RWPE2 (cell line): ENCODE measurements around the gene TXLNA.
A peak's percentile ranks its signal among the peaks of the same experiment; 100 is the strongest.

ENCODE experiments used
- ATAC-seq: fragments of 200-7000 bp; cut with Tn5 transposase; 3 replicates; pipeline ENCODE4 v1.9.1; 2021; ENCODE audit warnings: low read depth
- DNase-seq: peaks from one replicate; pipeline ENCODE4 v3.0.0-alpha.2; 2020; ENCODE audit warnings: low spot score
- H3K27ac ChIP-seq: fragments of 450-650 bp; 2 replicates; pipeline ENCODE4 v1.5.1; 2017; ENCODE audit warnings: mild to moderate bottlenecking; ENCODE audit not compliant: poor library complexity, severe bottlenecking
- H3K27me3 ChIP-seq: fragments of 250-450 bp; sonication (Bioruptor Pico); 2 replicates; pipeline ENCODE4 v1.5.1; 2021; ENCODE audit warnings: mild to moderate bottlenecking, moderate library complexity; ENCODE audit not compliant: insufficient read depth, poor library complexity, severe bottlenecking
- H3K36me3 ChIP-seq: fragments of 250-450 bp; sonication (Bioruptor Pico); 2 replicates; pipeline ENCODE4 v1.5.1; 2020; ENCODE audit warnings: low read depth, mild to moderate bottlenecking, moderate library complexity
- H3K4me1 ChIP-seq: fragments of 250-450 bp; sonication (Bioruptor Pico); 2 replicates; pipeline ENCODE4 v1.5.1; 2021; ENCODE audit warnings: mild to moderate bottlenecking, moderate library complexity; ENCODE audit not compliant: insufficient read depth, poor library complexity, severe bottlenecking
- H3K4me3 ChIP-seq: fragments of 250-450 bp; sonication (Bioruptor Pico); 2 replicates; pipeline ENCODE4 v1.5.1; 2021; ENCODE audit warnings: mild to moderate bottlenecking, moderate library complexity; ENCODE audit not compliant: severe bottlenecking
- H3K9me3 ChIP-seq: fragments of 250-450 bp; sonication (Bioruptor Pico); 2 replicates; pipeline ENCODE4 v1.5.1; 2021; ENCODE audit warnings: mild to moderate bottlenecking, moderate library complexity; ENCODE audit not compliant: severe bottlenecking
- TF ChIP-seq, protein P1 (sequence below): fragments of 450-650 bp; IDR thresholded peaks from one replicate; pipeline ENCODE4 v1.5.1; 2017; ENCODE audit warnings: mild to moderate bottlenecking, moderate library complexity; ENCODE audit not compliant: poor library complexity, severe bottlenecking

Gene TXLNA

DNA sequence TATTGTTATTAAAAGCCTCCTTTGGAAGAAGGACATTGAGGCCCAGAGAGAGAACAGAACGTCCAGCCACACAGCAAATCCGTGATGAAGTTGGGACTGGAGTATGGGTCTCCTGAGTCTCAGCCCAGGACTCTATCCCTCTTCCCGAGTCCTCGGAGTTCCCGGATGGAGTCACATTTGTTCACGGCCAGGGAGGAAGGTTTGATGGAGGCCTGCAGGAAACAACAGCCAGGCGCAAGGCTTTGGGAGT, 357 bp upstream of the TXLNA start:
- no peaks in the 10 kb centered on the region for H3K27me3 ChIP-seq
- H3K27ac ChIP-seq = peak overlapping the region; percentile 77
- peaks cover 38% of the 10 kb centered on the region for H3K36me3 ChIP-seq
- ATAC-seq (no peak), DNase-seq (no peak)
- peak overlapping the region; percentile 51 for H3K4me3 ChIP-seq
- TF ChIP-seq, protein P1, sequence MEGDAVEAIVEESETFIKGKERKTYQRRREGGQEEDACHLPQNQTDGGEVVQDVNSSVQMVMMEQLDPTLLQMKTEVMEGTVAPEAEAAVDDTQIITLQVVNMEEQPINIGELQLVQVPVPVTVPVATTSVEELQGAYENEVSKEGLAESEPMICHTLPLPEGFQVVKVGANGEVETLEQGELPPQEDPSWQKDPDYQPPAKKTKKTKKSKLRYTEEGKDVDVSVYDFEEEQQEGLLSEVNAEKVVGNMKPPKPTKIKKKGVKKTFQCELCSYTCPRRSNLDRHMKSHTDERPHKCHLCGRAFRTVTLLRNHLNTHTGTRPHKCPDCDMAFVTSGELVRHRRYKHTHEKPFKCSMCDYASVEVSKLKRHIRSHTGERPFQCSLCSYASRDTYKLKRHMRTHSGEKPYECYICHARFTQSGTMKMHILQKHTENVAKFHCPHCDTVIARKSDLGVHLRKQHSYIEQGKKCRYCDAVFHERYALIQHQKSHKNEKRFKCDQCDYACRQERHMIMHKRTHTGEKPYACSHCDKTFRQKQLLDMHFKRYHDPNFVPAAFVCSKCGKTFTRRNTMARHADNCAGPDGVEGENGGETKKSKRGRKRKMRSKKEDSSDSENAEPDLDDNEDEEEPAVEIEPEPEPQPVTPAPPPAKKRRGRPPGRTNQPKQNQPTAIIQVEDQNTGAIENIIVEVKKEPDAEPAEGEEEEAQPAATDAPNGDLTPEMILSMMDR = no peak
- H3K4me1 ChIP-seq = peaks cover 10% of the 10 kb centered on the region
- H3K9me3 ChIP-seq = no peaks in the 10 kb centered on the region

DNA sequence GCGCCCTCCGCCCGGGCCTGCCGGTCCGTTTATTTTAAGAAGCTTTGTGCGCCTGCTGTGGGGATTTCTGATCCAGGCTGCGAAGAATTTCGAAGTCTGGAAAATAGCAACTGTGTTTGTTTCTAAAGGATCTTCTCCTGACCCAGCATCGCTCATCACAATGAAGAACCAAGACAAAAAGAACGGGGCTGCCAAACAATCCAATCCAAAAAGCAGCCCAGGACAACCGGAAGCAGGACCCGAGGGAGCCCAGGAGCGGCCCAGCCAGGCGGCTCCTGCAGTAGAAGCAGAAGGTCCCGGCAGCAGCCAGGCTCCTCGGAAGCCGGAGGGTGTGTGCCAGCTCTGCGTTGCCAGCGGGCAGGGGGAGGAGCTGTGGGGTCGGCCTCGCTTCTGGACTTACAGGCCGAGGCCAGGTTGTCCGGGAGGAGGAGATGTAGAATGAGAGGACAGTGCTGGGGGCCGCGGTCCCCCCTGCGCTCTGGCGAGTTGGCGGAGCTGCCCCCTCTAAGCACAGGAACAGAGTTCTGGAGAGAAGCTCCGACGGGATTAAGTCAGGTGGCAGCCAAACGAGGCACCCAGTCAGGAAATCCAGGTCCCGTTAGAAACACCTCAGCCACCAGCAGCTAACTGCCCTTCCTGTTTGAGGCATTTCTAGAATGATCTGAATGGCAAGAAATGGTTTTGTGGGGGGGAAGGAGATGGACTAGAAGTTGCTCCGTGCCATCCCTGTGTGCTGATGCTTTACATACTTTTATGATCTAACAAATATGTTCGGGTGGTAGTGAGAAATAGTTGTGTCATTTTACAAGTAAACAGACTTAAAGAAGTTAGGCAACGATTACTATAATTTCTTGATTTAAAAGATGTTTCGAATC, 948 bp downstream of the TXLNA start:
- Histone ChIP-seq H3K27me3 (no peaks in the 10 kb centered on the region), H3K4me1 (peaks cover 10% of the 10 kb centered on the region), H3K9me3 (no peaks in the 10 kb centered on the region), H3K27ac (peak overlapping the region; percentile 77), H3K36me3 (peaks cover 48% of the 10 kb centered on the region), H3K4me3 (peak overlapping the region; percentile 51)
- ATAC-seq (peak; percentile 50), DNase-seq (no peak)
- TF ChIP-seq, protein P1 = peak; percentile 8

DNA sequence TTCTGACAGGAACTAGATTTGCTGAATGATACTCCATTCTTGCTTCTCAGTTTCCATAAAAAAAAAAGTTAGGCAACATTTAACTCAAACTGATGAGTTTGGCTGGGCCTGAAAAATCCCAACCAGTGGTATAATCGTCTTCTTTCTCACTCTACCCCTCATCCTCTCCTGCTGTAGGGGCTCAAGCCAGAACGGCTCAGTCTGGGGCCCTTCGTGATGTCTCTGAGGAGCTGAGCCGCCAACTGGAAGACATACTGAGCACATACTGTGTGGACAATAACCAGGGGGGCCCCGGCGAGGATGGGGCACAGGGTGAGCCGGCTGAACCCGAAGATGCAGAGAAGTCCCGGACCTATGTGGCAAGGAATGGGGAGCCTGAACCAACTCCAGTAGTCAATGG, 1.6 kb downstream of the TXLNA start:
- no peak for DNase-seq
- peak overlapping the region; percentile 77 for H3K27ac ChIP-seq
- H3K4me1 ChIP-seq = peaks cover 13% of the 10 kb centered on the region

DNA sequence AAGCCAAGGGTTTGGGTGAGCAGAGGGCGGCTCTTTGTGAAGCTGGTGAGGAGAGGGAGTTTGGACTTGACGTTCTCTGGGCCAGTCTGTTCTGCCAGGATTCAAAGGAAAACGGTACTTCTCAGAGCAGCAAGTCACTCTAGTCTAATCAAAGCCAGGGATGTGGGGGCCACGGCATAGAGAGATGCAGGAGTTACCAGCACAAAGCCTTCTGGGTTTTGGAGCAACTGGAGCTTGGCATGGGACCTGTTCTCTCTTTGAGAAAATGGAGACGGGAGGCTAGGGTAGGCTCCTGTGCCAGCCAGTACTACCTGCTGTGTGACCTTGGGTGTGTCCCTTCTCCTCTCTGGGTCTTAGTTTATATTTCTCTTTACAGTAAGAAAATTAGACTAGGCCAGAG, 2.1 kb downstream of the TXLNA start:
- Histone ChIP-seq H3K9me3 (no peaks in the 10 kb centered on the region), H3K36me3 (peaks cover 59% of the 10 kb centered on the region), H3K4me3 (no peak overlapping the region), H3K27me3 (no peaks in the 10 kb centered on the region), H3K4me1 (peaks cover 13% of the 10 kb centered on the region), H3K27ac (peak overlapping the region; percentile 77)
- TF ChIP-seq, protein P1 = no peak
- DNase-seq (no peak), ATAC-seq (no peak)

More for the DNA sequence above, 1.6 kb downstream of the TXLNA start:
- H3K27me3 ChIP-seq = no peaks in the 10 kb centered on the region
- H3K4me3 ChIP-seq = peak overlapping the region; percentile 51
- TF ChIP-seq, protein P1 = no peak
- ATAC-seq = no peak
- H3K36me3 ChIP-seq = peaks cover 54% of the 10 kb centered on the region
- H3K9me3 ChIP-seq = no peaks in the 10 kb centered on the region

DNA sequence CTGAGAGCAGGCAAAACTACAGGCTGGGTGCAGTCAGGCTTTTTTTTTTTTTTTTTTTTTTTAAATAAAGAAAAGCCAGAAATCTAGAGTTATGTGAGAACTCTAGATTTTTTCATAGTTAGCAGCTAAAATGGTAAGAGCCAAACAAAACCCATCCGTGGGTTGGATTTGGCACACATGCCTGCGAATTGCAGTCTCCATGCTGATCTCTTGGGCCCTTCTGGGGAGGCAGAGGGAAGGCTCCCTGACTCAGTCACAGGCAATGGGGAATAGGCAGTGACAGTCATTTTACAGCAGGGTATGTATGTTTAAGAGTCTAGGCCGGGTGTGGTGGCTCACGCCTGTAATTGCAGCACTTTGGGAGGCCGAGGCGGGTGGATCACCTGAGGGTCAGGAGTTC, 2.6 kb downstream of the TXLNA start:
- no peaks in the 10 kb centered on the region for H3K9me3 ChIP-seq
- ATAC-seq (no peak), DNase-seq (no peak)
- TF ChIP-seq, protein P1 = no peak
- peaks cover 13% of the 10 kb centered on the region for H3K4me1 ChIP-seq
- peaks cover 64% of the 10 kb centered on the region for H3K36me3 ChIP-seq
- no peaks in the 10 kb centered on the region for H3K27me3 ChIP-seq
- no peak overlapping the region for H3K4me3 ChIP-seq
- peak overlapping the region; percentile 77 for H3K27ac ChIP-seq
